ENCODE data around the gene HSPA12B.

Gene HSPA12B

DNA sequence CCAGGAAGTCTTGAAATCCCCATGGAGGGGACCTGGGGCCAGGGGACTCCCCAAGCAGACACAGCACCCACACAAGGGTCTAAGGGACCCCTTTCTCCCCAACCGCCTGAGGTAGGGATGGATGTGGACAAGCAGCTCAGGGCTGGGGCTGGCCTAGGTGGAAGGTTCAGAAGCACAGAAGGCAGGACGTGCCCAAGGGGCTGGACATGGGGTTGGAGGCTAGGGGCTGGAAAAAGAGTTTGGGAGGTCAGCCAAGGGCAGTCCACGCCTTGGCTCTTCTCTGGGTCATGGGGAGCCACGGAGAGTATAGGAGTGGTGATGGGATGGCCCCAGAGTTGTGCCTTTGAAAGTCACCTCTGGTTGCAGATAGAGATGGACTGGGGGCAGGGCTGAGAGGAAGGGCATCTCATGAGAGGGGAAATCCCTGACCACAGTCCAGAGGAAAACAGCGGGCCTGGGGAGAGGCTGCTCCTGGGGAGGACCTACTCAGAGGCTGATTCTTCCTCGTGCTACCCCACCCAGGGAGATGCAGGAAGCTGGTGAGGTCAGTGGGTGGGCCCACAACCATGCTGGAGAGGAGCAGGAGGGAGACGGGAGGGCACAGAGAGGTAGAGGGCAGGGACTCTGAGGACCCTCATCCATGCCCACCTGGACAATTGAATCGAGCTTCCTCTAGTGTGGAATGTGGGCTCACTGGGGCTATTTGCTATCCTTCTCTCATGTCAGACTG is 2.5 kb upstream of the HSPA12B start:
- DNase-seq (ENCODE audit: low read depth): no peak

DNA sequence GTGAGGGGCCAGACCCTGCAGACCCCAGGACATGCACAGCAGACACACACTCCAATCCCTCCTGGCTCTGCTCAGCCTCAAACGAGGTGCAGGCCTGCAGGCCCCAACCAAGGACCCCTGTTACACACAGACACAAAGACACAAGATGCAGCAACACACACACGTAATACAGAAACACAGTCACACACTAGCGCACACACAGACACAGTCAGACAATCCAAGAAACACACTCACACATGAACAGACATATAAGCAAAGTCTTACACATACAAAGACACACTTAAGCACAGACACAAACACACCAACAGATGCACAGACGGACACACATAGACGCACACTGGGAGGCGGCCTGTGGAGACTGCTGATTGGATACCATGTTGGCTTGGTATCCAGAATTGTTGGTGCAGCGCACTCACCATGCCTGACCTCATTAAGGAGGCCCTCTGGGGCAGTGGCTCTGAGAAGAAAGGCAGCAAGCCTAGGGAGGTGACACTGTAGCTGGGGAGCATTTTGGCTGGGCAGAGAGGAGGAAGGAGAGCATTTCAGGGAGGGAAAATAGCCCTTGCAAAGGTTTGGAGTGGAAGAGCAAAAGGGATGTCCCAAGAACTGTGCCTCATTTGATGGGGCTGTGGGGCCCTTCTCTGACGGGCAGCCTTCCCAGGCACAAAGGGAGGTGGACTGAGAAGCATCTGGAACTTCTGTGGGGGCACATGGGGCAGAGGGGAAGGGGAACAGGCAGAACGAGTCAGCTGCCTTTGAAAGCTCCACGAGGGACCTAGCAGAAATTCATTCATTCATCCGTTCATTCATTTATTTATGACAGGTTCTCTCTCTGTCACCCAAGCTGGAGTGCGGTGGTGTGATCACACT is 1.4 kb upstream of the HSPA12B start:
- DNase-seq (ENCODE audit: low read depth): no peak

DNA sequence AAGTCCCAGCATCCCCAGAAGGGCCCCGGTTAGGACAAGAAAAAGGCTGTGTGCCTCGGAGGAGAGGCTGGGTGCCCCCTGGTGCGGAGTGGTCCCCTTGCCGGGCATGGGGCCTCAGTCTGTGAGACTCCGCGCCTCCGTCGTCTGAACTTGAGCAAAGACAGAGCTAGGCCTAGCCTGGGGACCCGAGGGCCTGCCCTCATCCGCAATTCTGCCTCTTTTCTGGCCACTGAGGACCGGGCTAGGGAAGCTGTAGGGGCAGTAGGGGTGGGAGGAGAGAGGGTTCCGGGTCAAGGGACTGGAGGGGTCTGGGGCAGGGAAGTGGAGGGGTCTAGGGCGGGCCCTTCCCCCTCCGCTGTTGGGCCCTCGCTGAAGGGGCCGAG is 550 bp upstream of the HSPA12B start:
- no peak for DNase-seq (ENCODE audit: low read depth)

DNA sequence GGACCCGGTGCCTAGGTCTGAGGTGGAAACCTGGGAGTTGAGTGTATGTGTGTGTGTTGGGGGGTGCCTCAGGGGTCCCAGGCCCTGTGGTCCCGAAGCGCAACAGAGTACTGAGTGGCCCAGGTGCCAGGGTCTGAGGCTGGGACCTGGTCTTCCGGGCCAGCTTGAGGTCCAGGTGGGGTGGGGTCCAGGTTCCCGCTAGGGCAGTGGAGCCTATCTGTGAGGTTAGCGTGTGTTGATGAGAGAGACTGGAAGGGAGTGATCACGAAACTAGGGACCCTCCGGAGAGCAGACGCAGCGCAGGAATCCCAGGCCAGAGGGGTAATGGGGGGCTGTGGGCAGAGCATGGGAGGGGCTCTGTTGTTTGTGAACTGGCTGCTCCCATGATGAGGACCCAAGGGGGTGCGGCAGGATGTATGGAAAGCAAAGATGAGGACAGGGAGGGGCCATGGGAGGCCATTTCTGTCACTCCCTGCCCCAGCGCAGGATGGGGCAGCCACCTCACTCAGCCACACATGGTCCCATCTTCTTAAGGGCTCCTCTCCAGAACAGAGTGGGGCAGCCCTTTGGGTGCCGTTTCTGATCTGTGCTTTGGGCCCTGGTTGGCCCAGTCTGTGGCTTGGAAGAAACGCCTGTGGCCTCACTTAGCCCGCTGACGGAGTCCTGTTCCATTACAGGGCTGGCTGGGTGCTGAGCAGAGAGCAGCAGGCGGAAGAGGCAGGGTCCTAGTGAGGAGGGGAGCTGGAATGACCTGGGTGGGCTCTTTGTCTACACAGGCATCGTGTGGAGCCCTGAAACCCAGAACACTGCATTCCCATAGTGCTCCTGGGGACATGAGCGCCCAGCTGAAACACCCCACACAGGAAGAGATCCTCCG is 872 bp downstream of the HSPA12B start:
- no peak for DNase-seq (ENCODE audit: low read depth)

DNA sequence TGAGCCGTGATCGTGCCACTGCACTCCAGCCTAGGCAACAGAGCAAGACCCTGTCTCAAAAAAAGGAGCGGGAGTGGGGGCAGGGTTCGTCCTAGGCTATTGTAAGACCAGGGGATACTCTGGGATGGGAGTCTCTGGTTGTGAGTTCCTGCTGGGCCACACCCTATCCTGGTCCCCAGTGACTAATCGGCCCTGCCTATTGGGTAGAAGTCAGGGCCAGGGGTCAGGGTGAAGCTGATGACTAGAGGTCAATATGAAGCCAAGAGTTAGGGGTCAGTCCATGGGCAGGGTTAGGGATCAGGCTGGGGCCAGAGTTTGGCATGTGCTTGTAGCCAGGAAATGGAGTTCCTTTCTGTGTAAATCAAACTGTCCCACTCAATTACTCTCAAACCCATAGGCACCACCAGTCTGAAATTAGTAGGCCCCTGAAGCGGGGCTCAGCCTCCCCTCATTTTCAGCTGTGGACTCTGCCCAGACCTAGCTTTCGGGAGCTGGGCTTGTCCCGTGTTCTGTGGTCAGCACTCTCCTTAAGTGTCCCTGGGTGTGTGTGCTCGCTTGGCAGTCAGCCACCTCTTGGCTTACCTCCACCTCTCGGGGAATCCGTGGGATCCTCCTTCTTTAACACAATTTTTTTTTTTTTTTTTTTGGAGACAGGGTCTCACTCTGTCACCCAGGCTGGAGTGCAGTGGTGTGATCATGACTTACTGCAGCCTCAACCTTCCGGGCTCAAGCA is 1.8 kb downstream of the HSPA12B start:
- DNase-seq (ENCODE audit: low read depth): no peak

DNA sequence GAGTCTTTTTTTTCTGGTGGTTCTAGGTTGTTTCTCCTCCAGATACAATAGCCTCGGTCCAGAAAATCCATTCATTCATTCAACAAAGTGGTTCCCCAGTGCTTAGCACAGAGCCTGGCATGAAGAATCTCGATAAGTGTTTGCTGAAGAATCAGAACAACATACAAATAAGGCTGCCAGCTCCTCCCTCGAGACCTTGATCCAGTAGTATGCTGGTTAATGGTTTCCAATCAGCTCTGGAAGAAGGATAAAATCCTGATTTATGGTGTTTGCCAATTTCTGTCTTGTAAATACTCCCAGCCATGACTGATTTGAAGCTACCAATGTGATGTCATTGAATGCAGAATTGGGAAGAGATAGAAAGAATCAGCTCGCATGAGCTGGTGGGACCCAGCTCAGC is 3.3 kb downstream of the HSPA12B start:
- no peak for DNase-seq (ENCODE audit: low read depth)

DNA sequence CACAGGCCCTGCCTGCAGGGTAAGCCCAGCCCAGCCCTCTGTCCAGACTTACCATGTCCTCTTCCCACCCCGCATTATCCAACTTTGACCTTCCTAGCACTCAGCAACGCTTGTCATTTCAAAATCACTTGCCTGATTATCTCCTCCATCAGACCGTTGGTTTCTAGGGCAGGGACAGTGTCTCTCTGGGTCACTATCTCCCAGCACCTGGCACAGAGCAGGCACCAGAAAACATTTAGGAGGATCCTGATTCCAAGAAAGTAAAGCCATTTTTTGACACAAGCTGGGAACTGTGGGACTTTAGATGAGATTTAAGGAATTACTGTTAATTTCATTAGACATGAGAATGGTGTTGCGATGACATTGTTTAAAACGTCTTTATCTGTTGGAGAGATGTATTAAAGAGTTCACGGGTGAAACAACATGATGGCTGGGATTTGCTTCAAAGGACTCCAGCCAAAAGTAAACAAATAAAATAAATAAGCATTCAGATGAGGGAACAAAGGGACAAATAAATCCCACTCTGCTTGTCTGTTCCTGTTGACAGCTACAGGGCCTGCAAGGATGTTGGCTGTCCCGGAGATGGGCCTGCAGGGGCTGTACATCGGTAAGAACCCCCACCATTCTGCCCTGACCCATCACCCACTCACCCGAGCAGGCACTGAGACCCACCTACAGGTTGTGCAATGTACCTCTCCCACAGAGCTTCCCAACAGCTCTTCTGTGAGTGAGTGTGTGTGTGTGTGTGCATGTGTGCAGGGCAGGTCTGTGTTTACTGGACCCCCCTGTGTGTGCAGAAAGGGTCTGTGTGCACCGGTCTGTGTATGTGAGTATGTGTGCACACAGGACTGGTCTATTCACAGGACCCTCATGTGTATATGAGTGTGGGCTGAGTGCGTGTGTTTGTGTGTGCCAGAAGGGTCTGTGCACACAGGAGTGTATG is 5.9 kb downstream of the HSPA12B start:
- DNase-seq (ENCODE audit: low read depth): peak; percentile 47

DNA sequence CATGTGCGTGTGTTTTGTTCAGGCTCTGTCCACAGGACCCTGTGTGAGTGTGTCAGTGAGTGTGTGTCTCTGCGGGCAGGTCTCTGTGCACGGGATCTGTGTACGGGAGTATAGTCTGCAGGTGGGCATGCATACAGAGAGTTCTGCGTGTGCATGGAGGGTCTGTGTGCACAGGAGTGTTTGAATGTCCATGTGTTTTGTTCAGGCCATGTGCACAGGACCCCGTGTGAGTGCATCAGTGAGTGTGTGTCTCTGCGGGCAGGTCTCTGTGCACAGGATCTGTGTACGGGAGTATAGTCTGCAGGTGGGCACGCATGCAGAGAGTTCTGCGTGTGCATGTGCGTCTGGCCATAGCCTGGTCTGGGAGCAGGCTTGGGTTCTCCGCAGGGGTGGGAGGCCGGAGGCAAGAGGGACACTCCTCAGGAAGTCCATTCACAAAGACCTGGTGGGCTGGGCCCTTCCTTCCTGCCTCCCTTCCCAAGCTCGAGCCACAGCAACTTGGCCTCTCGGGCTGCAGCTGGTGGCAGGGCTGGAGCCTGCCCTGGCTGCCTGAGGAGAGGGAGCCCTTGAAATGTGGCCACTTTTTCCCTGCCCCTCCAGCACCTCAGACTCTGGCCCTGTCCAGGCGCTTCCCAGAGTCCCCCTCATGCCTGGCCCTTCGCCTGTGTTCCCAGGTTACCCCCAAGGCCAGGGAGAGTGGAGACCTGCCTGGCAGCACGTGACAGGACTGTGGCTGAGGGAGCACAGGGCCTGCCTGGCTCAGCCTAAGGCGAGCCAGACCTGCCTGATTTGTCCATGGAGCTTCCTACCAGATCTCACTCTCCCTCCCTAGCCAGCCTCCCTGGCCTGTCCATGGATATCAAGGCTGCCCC is 6.8 kb downstream of the HSPA12B start:
- no peak for DNase-seq (ENCODE audit: low read depth)

DNA sequence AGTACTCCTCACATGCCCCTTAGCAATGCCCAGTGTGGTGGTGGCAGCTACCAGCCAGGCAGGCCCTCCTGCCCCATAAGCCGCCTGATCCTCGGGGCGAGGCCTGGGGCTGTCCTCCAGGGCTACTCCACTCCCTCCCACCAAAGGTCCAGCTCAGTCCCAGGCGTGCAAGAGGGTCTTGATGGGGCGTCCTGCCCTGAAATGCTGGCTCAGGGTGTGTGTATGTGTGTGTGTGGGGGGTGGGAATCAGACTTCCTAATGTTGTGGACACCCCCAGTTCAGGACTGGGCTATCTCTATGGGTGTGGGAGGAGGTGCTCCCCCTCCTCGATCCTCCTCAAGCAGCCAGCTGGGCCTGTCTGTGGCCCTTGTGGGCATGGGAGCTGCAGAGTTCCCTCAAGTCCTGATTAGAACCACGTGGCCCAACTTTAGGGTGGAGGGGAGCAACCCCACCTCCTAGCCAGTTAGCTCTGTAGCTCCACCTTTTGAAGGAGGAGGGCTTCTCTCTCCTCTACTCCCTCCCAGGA is 7.5 kb downstream of the HSPA12B start:
- no peak for DNase-seq (ENCODE audit: low read depth)

DNA sequence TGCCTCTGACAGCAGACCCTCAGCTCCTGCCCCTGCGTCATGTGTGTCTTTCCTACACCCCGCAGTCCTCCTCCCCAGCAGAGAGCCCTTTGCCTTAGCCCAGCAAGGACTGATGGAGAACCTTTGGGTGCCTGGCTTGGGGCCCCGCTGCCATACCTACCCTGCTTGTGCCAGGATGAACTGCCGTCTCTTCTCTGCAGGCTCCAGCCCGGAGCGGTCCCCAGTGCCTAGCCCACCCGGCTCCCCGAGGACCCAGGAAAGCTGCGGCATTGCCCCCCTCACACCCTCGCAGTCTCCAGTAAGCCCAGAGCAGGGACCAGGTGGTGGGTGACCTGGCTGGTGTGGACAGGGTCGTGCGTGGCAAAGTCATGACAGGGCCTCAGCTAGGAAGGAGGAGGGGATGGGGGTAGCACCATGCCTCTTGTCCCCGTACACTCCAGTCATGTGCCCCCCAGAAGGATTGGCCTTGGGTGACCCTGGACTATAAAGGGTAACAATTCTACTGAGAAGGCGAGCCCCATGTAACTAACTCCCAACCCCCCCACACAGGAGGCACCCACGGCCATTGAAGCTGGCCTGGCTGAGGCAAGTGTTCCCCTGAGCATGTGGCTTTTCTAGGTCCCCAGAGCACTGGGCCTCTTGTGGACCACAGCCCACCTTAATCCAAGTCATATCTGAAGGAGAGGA is 8.3 kb downstream of the HSPA12B start:
- no peak for DNase-seq (ENCODE audit: low read depth)

DNA sequence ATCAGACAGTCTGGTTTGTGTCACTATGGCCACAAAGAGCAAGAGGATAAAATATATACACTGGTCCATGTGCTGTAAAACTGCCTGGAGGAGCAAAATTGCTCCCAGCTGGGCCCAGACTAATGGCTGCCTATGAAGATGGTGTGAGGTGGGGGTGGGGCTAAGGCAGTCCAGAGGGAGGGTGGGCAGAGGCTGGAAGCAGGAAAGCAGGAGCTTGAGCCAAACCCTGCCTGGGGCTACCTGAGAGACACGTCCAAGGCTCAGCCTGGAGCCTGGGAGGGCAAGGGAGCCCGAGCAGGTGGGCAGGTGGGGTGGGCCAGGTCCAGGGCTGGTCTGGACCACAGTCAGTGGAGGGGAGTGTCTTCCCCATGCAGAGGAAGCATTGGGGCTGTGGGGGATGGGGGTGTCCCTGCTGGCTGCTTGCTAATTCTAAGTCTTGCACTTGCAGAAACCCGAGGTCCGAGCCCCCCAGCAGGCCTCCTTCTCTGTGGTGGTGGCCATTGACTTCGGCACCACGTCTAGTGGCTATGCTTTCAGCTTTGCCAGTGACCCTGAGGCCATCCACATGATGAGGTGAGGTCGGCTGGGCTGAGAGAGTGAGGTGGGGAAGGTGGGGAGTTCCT is 9.5 kb downstream of the HSPA12B start:
- no peak for DNase-seq (ENCODE audit: low read depth)

DNA sequence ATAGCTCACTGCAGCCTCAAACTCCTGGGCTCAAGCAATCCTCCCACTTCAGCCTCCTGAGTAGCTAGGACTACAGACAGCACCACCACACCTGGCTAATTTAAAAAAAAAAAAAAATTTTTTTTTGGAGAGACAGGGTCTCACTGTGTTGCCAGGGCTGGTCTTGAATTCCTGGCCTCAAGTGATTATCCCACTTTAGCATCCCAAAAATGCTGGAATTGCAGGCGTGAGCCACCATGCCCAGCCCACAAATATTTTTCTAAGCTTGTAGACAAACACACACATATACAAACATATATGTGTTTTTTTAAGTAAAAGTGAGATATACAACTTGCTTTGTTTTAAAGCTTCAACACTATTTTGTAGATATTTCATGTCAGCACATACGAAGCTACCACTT is 10.8 kb downstream of the HSPA12B start:
- no peak for DNase-seq (ENCODE audit: low read depth)

DNA sequence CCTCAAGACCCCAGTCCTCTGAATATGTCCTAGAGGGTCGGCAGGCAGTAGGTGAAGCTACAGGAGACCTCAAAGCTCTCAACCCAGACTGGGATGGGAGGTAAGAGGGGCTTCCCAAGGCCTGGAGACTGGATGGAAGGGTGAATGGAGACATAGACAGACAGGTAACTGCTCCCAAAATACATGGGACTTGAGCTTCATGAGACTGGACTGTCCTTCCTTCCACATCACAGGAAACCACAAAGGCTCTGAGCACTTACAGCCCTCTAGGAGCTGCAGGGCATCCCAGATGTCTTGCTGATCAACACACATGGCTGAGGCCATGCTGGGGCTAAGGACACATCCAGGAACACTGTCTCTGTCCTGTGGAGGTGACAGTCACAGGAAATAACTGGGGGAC is 11.6 kb downstream of the HSPA12B start:
- no peak for DNase-seq (ENCODE audit: low read depth)

DNA sequence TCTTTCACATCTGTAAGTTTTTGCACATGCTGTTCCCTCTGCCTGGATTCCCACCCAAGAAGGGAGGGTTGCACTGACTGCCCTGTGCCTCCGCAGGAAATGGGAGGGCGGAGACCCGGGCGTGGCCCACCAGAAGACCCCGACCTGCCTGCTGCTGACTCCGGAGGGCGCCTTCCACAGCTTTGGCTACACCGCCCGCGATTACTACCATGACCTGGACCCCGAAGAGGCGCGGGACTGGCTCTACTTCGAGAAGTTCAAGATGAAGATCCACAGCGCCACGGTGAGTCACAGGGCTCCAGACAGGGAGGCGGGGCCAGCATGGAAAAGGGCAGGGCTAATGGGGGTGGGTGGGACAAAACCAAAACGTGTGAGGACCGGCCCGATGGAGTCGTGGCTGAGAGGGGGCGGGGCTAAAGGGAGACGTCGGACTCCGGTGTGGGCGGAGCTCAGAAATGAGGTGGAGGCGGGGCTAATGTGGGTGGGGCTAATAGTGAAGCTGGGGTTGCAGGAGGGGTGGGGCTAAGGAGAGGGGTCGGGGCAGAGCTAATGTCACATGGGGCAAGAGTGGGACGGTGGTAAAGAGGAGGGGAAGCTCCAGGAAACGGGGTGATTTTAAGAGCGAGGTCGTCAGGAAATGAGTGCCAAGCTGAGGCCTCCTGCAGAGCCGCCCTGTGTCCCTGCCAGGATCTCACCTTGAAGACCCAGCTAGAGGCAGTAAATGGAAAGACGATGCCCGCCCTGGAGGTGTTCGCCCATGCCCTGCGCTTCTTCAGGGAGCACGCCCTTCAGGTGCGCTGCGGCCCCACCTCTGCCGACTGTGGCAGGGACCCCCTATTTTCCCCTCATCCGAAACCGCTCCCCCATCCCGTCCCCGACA is 12.6 kb downstream of the HSPA12B start:
- peak; percentile 68 for DNase-seq (ENCODE audit: low read depth)

DNA sequence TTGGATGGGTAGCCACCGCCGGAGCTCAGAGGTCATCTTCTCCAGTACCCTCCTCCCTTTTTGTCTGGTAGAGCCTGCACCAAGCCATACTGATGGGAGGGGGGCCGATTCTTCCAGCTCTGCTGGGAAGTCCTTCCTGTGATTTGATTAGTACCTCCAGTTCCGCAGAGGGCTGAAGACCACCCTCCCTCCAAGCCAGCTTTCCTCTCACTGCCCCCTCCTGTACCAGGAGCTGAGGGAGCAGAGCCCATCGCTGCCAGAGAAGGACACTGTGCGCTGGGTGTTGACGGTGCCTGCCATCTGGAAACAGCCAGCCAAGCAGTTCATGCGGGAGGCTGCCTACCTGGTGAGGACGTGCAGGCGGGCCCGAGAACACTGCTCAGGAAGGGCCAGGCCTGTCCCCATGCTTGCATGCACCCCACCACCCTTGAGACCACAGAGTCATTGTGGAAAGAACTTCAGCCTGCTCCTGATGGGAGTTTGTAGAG is 13.2 kb downstream of the HSPA12B start:
- DNase-seq (ENCODE audit: low read depth): no peak

DNA sequence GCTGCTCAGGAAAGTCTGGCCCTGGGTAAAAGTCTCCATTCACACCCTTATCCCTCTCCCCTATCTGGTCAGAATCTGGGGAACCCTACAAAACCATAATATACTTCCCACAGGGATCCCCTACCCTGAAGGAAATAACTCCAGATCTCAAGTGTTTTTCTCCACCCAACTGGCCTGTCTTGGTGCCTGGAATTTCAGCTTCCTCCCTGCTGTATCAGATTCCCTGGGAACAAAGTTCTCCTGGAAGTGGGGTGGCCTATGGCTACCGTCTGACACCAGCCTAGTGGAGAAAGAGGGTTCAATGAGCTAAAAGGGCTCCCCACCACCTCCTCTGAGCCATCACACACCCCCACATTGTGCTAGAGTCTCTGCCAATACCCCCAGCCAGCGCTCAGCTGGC is 15.0 kb downstream of the HSPA12B start:
- no peak for DNase-seq (ENCODE audit: low read depth)

DNA sequence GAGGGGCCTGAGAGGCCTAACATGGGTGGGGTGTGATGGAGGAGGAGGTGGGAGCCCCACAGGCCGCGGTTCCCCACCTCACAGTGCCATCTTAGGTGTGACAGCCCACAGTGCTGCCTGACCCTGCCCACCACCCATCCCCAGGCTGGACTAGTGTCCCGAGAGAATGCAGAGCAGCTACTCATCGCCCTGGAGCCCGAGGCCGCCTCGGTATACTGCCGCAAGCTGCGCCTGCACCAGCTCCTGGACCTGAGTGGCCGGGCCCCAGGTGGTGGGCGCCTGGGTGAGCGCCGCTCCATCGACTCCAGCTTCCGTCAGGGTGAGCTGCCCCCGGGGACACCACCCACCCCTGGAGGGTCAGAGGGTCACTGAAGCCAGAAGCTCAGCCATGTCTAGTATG is 15.6 kb downstream of the HSPA12B start:
- DNase-seq (ENCODE audit: low read depth): no peak
